ENCODE measurements around the gene EP300.
"Not testable (repeated sequence)": the region's sequence is repeated elsewhere in the genome, so short reads cannot be mapped to it uniquely, and the experiment has no call there.

Gene EP300

DNA sequence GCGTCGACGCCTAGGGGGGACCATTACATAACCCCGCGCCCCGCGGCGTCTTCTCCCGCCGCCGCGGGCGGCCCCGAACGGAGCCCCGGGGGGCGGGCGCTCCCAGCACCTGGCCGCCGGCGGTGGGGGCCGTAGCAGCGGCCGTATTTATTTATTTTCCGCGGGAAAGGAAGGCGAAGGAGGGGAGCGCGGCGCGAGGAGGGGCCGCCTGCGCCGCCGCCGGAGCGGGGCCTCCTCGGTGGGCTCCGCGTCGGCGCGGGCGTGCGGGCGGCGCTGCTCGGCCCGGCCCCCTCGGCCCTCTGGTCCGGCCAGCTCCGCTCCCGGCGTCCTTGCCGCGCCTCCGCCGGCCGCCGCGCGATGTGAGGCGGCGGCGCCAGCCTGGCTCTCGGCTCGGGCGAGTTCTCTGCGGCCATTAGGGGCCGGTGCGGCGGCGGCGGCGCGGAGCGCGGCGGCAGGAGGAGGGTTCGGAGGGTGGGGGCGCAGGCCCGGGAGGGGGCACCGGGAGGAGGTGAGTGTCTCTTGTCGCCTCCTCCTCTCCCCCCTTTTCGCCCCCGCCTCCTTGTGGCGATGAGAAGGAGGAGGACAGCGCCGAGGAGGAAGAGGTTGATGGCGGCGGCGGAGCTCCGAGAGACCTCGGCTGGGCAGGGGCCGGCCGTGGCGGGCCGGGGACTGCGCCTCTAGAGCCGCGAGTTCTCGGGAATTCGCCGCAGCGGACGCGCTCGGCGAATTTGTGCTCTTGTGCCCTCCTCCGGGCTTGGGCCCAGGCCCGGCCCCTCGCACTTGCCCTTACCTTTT, at the start of gene EP300:
TSS of gene EP300 (plus strand) at position 570 of the 795 bp plus-strand sequence. CDS start 413 bp downstream, outside the sequence.
- Histone ChIP-seq H3K27ac (ENCODE audit: low read depth, low read length) (peak within 1 kb of the TSS; percentile 97), H3K9me3 (ENCODE audit: control insufficient read depth in 5 of 5, low read length in 5 of 5) (no peaks in the 10 kb centered on the region), H3K9ac (ENCODE audit: low read length in 5 of 5) (peak within 1 kb of the TSS; percentile 41 to 97 (median 96)), H3K36me3 (ENCODE audit: control insufficient read depth in 5 of 5, insufficient read depth in 5 of 5, low read length in 5 of 5) (no peaks in the 10 kb centered on the region), H3K4me3 (ENCODE audit: low read depth in 1 of 5, low read length in 5 of 5) (peak within 1 kb of the TSS; percentile 78 to 88 (median 83)), H3K27me3 (ENCODE audit: control insufficient read depth in 5 of 5, insufficient read depth in 4 of 5, low read length in 5 of 5) (no peaks in the 10 kb centered on the region), H3K4me1 (ENCODE audit: control insufficient read depth in 5 of 5, insufficient read depth in 5 of 5, low read length in 5 of 5) (peaks cover 0 to 51% (median 48%) of the 10 kb centered on the region in 5 donors)

DNA sequence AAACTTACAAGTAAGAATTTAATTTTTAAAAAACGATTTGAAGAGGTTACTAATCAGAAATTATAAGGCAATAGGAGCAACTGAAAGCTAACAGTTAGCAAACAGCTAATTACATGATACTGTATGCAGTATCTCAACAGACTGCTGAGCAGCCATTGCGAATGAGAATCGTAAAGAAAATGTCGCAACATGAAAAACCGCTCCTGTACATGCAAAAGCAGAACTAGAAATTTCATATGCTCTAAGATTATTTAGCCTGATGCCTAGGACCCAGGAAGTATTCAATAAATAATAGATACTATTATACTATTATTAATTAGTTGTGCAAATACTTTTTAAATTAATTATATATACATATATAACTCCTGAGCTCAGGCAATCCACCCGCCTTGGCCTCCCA, 48.7 kb upstream of the EP300 start:
- no peak overlapping the region for H3K9ac ChIP-seq (ENCODE audit: low read length in 5 of 5)
- no peak overlapping the region for H3K4me3 ChIP-seq (ENCODE audit: low read depth in 1 of 5, low read length in 5 of 5)
- H3K9me3 ChIP-seq (ENCODE audit: control insufficient read depth in 5 of 5, low read length in 5 of 5), result no peaks in the 10 kb centered on the region
- no peaks in the 10 kb centered on the region for H3K36me3 ChIP-seq (ENCODE audit: control insufficient read depth in 5 of 5, insufficient read depth in 5 of 5, low read length in 5 of 5)
- H3K27me3 ChIP-seq (ENCODE audit: control insufficient read depth in 5 of 5, insufficient read depth in 4 of 5, low read length in 5 of 5), result no peaks in the 10 kb centered on the region
- peaks cover 3 to 9% (median 7%) of the 10 kb centered on the region in 5 donors for H3K4me1 ChIP-seq (ENCODE audit: control insufficient read depth in 5 of 5, insufficient read depth in 5 of 5, low read length in 5 of 5)
- H3K27ac ChIP-seq (ENCODE audit: low read depth, low read length), result no peak overlapping the region

DNA sequence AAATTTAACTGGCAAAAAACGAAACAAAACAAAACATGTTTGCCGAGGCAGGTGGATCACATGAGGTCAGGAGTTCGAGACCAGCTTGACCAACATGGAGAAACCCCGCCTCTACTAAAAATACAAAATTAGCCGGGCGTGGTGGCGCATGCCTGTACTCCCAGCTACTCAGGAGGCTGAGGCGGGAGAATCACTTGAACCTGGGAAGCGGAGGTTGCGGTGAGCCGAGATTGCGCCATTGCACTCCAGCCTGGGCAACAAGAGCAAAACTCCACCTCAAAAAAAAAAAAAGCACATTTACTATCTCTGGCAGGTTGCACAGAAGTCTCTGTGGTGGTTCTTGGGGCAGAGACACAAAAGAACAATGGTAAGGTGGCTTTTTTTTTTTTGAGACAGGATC, 46.8 kb upstream of the EP300 start:
- peaks cover 3 to 19% (median 15%) of the 10 kb centered on the region in 5 donors for H3K4me1 ChIP-seq (ENCODE audit: control insufficient read depth in 5 of 5, insufficient read depth in 5 of 5, low read length in 5 of 5)
- not testable (repeated sequence) for H3K9ac ChIP-seq (ENCODE audit: low read length in 5 of 5); H3K4me3 ChIP-seq (ENCODE audit: low read depth in 1 of 5, low read length in 5 of 5); H3K27ac ChIP-seq (ENCODE audit: low read depth, low read length); H3K27me3 ChIP-seq (ENCODE audit: control insufficient read depth in 5 of 5, insufficient read depth in 4 of 5, low read length in 5 of 5); H3K9me3 ChIP-seq (ENCODE audit: control insufficient read depth in 5 of 5, low read length in 5 of 5); H3K36me3 ChIP-seq (ENCODE audit: control insufficient read depth in 5 of 5, insufficient read depth in 5 of 5, low read length in 5 of 5)

DNA sequence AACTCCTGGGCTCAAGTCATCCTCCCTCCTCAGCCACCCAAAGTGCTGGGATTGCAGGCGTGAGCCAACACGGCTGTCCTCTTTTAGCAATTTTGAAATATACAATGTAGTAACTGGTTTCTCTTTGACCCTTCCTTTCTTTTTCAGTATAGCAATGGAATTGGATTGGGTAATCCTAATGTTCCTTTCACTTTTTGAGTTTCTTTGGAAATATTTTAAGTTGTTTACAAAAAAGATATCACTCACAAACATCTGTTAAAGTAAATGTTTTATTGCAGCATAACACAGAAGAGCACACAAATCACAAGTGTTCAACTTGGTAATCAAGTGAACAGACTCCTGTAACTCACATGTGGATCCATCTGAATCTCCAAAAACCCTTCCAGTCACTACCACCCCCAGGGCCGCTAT, 44.6 kb upstream of the EP300 start:
- Histone ChIP-seq H3K9ac (ENCODE audit: low read length in 5 of 5) (no peak overlapping the region), H3K4me1 (ENCODE audit: control insufficient read depth in 5 of 5, insufficient read depth in 5 of 5, low read length in 5 of 5) (peaks cover 3 to 19% (median 15%) of the 10 kb centered on the region in 5 donors), H3K27me3 (ENCODE audit: control insufficient read depth in 5 of 5, insufficient read depth in 4 of 5, low read length in 5 of 5) (no peaks in the 10 kb centered on the region), H3K9me3 (ENCODE audit: control insufficient read depth in 5 of 5, low read length in 5 of 5) (no peaks in the 10 kb centered on the region), H3K36me3 (ENCODE audit: control insufficient read depth in 5 of 5, insufficient read depth in 5 of 5, low read length in 5 of 5) (no peaks in the 10 kb centered on the region), H3K27ac (ENCODE audit: low read depth, low read length) (peak overlapping the region; percentile 72), H3K4me3 (ENCODE audit: low read depth in 1 of 5, low read length in 5 of 5) (no peak overlapping the region)

DNA sequence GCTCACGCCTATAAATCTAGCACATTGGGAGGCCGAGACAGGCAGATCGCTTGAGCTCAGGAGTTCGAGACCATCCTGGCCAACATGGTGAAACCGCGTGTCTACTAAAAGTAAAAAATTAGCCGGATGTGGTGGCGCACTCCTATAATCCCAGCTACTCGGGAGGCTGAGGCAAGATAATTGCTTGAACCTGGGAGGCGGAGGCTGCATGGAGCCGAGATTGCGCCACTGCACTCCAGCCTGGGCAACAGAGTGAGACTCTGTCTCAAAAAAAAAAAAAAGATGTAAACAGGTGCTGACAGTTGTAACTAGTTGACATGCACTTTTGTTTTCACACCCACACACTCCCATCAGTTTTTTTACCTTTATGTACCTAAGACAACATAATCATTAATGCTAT, 44.0 kb upstream of the EP300 start:
- peak overlapping the region in 3 of 5 donors; percentile 40 to 66 (median 41) for H3K9ac ChIP-seq (ENCODE audit: low read length in 5 of 5)
- H3K9me3 ChIP-seq (ENCODE audit: control insufficient read depth in 5 of 5, low read length in 5 of 5); H3K27me3 ChIP-seq (ENCODE audit: control insufficient read depth in 5 of 5, insufficient read depth in 4 of 5, low read length in 5 of 5); H3K36me3 ChIP-seq (ENCODE audit: control insufficient read depth in 5 of 5, insufficient read depth in 5 of 5, low read length in 5 of 5): not testable (repeated sequence)
- H3K27ac ChIP-seq (ENCODE audit: low read depth, low read length), result peak overlapping the region; percentile 72
- peaks cover 3 to 19% (median 15%) of the 10 kb centered on the region in 5 donors for H3K4me1 ChIP-seq (ENCODE audit: control insufficient read depth in 5 of 5, insufficient read depth in 5 of 5, low read length in 5 of 5)
- peak overlapping the region; percentile 56 to 74 (median 60) for H3K4me3 ChIP-seq (ENCODE audit: low read depth in 1 of 5, low read length in 5 of 5)

DNA sequence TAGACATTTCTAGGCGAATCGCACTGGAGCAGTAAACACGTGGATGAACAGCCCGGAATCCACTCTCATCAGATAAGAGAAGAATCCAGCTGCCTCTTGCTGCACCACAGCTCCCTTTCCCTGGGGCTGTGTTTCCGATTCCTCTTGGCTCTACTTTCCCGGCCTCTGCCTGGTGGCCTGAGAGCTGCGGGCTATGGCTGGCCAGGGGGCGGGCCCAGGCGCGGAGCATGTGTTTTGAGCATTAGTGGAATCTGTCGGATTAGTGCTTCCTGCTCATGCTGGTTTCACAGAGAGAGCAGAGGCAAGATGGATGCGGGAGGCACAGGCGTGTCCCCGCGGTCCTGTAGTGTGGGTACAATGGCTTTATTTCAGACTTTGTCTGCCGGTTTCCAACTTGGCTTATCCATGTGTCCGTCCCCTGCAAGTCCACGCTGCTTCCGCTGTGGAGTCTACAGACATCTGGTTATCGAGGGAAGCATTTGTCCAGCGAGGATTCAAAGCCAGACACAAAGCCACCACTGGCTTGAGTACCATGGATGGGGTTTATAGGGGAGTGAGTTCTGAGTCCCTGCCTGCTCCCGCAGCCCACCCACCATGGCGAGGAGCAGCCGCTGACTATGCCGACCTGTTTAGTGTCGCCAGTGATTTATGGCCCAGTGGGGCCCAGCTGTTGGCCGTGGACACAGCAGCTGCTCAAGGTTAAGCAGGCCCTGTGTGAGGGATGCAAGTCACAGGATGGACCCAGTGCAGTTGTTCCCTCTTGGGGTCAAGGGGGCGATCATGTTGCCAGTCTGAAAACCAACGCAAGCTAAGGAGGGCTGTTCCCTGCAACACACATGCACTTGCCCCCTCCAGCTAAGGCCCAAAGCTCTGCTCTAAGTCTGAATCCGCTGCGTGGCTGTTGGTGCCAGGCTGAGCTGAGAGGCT, 43.3 kb upstream of the EP300 start:
- Histone ChIP-seq H3K36me3 (ENCODE audit: control insufficient read depth in 5 of 5, insufficient read depth in 5 of 5, low read length in 5 of 5) (no peaks in the 10 kb centered on the region), H3K27me3 (ENCODE audit: control insufficient read depth in 5 of 5, insufficient read depth in 4 of 5, low read length in 5 of 5) (no peaks in the 10 kb centered on the region), H3K27ac (ENCODE audit: low read depth, low read length) (peak overlapping the region; percentile 72), H3K9me3 (ENCODE audit: control insufficient read depth in 5 of 5, low read length in 5 of 5) (no peaks in the 10 kb centered on the region), H3K9ac (ENCODE audit: low read length in 5 of 5) (peak overlapping the region in 4 of 5 donors; percentile 32 to 66 (median 40)), H3K4me1 (ENCODE audit: control insufficient read depth in 5 of 5, insufficient read depth in 5 of 5, low read length in 5 of 5) (peaks cover 3 to 19% (median 15%) of the 10 kb centered on the region in 5 donors), H3K4me3 (ENCODE audit: low read depth in 1 of 5, low read length in 5 of 5) (peak overlapping the region; percentile 56 to 74 (median 60))

DNA sequence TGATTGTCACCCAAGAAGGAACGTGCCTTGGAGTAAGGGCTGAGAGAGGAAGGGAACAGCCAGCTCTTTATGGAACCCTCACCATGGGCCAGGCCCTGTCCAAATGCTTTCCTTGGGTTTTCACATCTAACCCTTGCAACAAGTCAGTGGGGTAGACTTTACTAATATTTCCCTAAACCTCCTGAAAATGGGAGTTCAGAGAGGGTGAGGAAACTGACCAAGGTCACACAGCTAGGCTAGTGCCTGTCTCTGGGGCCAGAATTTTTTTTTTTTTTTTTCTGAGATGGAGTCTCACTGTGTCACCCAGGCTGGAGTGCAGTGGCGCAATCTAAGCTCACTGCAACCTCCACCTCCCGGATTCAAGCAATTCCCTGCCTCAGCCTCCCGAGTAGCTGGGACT, 42.6 kb upstream of the EP300 start:
- H3K36me3 ChIP-seq (ENCODE audit: control insufficient read depth in 5 of 5, insufficient read depth in 5 of 5, low read length in 5 of 5); H3K27ac ChIP-seq (ENCODE audit: low read depth, low read length); H3K4me3 ChIP-seq (ENCODE audit: low read depth in 1 of 5, low read length in 5 of 5); H3K9ac ChIP-seq (ENCODE audit: low read length in 5 of 5); H3K9me3 ChIP-seq (ENCODE audit: control insufficient read depth in 5 of 5, low read length in 5 of 5); H3K27me3 ChIP-seq (ENCODE audit: control insufficient read depth in 5 of 5, insufficient read depth in 4 of 5, low read length in 5 of 5): not testable (repeated sequence)
- peaks cover 3 to 19% (median 15%) of the 10 kb centered on the region in 5 donors for H3K4me1 ChIP-seq (ENCODE audit: control insufficient read depth in 5 of 5, insufficient read depth in 5 of 5, low read length in 5 of 5)

DNA sequence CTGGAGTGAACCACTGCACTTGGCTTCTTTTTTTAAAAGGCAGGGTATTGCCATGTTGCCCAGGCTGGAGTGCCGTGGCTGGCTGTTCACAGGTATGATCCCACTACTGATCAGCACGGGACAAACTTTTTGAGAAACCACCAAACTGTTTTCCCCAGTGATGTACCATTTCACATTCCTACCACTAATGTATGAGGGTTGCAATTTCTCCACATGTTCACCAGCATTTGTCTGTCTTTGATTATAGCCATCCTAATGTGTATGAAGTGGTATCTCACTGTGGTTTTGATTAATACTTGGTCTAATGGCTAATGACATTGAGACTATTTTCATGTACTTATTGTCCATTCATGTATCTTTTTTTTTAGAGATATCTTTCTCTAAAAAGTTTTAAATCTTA, 41.5 kb upstream of the EP300 start:
- no peak overlapping the region for H3K27ac ChIP-seq (ENCODE audit: low read depth, low read length)
- no peak overlapping the region for H3K4me3 ChIP-seq (ENCODE audit: low read depth in 1 of 5, low read length in 5 of 5)
- no peak overlapping the region for H3K9ac ChIP-seq (ENCODE audit: low read length in 5 of 5)
- no peaks in the 10 kb centered on the region for H3K27me3 ChIP-seq (ENCODE audit: control insufficient read depth in 5 of 5, insufficient read depth in 4 of 5, low read length in 5 of 5)
- H3K36me3 ChIP-seq (ENCODE audit: control insufficient read depth in 5 of 5, insufficient read depth in 5 of 5, low read length in 5 of 5), result no peaks in the 10 kb centered on the region
- peaks cover 3 to 19% (median 15%) of the 10 kb centered on the region in 5 donors for H3K4me1 ChIP-seq (ENCODE audit: control insufficient read depth in 5 of 5, insufficient read depth in 5 of 5, low read length in 5 of 5)
- no peaks in the 10 kb centered on the region for H3K9me3 ChIP-seq (ENCODE audit: control insufficient read depth in 5 of 5, low read length in 5 of 5)

DNA sequence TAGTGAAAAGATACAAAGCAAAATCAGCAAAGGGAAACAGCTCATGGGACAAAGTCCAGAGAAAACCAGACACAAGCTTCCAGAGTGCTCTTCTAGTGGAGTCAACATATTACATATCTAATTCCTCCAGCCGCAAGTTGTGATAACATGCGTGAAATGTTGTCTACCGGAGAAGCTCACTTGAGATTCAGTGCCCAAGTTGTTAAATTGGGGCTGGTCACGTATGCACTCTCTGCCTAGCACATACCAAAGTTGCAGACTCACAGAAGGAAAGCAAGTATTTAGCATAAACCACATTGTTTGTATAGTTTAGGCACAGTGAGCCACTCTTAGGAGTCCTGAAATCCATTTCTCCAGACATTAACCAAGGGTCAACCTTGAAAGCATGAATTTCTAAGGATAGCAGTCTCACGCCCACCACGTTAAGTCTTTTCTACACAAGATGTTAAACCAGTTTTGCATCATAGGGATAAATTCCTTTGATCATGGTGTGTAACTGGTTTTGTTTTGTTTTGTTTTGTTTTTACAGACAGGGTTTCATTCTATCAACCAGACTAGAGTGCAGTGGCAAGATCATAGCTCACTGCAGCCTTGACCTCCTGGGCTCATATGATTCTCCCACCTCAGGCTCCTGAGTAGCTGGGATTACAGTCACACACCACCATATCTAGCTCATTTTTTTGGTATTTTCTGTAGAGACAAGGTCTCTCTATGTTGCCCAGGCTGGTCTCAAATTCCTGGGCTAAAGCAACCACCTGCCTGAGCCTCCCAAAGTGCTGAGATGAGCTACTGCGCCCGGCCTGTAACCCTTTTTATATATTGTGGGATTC, 39.5 kb upstream of the EP300 start:
- Histone ChIP-seq H3K27ac (ENCODE audit: low read depth, low read length) (no peak overlapping the region), H3K27me3 (ENCODE audit: control insufficient read depth in 5 of 5, insufficient read depth in 4 of 5, low read length in 5 of 5) (no peaks in the 10 kb centered on the region), H3K9me3 (ENCODE audit: control insufficient read depth in 5 of 5, low read length in 5 of 5) (no peaks in the 10 kb centered on the region), H3K36me3 (ENCODE audit: control insufficient read depth in 5 of 5, insufficient read depth in 5 of 5, low read length in 5 of 5) (no peaks in the 10 kb centered on the region), H3K9ac (ENCODE audit: low read length in 5 of 5) (no peak overlapping the region), H3K4me3 (ENCODE audit: low read depth in 1 of 5, low read length in 5 of 5) (no peak overlapping the region), H3K4me1 (ENCODE audit: control insufficient read depth in 5 of 5, insufficient read depth in 5 of 5, low read length in 5 of 5) (peaks cover 3 to 19% (median 15%) of the 10 kb centered on the region in 5 donors)
